Neutrophil (primary cell): ENCODE results near the gene ITPR1.

Experiments used
- H3K27ac ChIP-seq: fragments of 200-600 bp; sonication (generic); 2 replicates; pipeline ENCODE4 v1.5.1; 2016; ENCODE audit warnings: mild to moderate bottlenecking, moderate library complexity
- H3K27me3 ChIP-seq: fragments of 200-600 bp; sonication (generic); 2 replicates; pipeline ENCODE4 v1.6.0; 2016; ENCODE audit warnings: mild to moderate bottlenecking
- H3K36me3 ChIP-seq: fragments of 200-600 bp; sonication (generic); 2 replicates; pipeline ENCODE4 v1.5.1; 2017
- H3K4me1 ChIP-seq, 2 experiments: fragments of 200-600 bp in 1 of 2; sonication (generic) in 1 of 2; 1 replicate in 1 of 2; 2 replicates in 1 of 2; pipeline versions ENCODE4 v1.5.1 to v1.6.1; 2013 to 2016; ENCODE audit warnings: low read depth in 1 of 2, low read length in 1 of 2, mild to moderate bottlenecking in 1 of 2, moderate library complexity in 1 of 2; ENCODE audit not compliant: control insufficient read depth in 1 of 2, insufficient read depth in 1 of 2
- H3K4me3 ChIP-seq, 2 experiments: fragments of 200-600 bp in 1 of 2; sonication (generic) in 1 of 2; 1 replicate in 1 of 2; 2 replicates in 1 of 2; pipeline ENCODE4 v1.5.1; 2013 to 2016; ENCODE audit warnings: low read depth in 1 of 2, low read length in 1 of 2, mild to moderate bottlenecking in 1 of 2, moderate library complexity in 1 of 2
- H3K9me3 ChIP-seq: fragments of 200-600 bp; sonication (generic); 2 replicates; pipeline ENCODE4 v1.5.1; 2016
- CTCF ChIP-seq: fragments of 200-600 bp; sonication (generic); IDR thresholded peaks from 2 replicates; pipeline ENCODE4 v1.5.1; 2016; ENCODE audit warnings: antibody characterized with exemption

ITPR1 gene

GRCh38 chr3:4508048-4508981, 15.2 kb downstream of the ITPR1 start:
- Histone ChIP-seq H3K27ac (no peak overlapping the region), H3K4me1 (peaks cover 9 to 15% of the 10 kb centered on the region in 2 experiments), H3K4me3 (no peak overlapping the region), H3K9me3 (no peaks in the 10 kb centered on the region), H3K36me3 (no peaks in the 10 kb centered on the region), H3K27me3 (no peaks in the 10 kb centered on the region)
- no peak for TF ChIP-seq CTCF

- Histone ChIP-seq H3K9me3 (no peaks in the 10 kb centered on the region), H3K4me1 (peaks cover 9 to 15% of the 10 kb centered on the region in 2 experiments), H3K27ac (no peak overlapping the region), H3K36me3 (no peaks in the 10 kb centered on the region), H3K27me3 (no peaks in the 10 kb centered on the region), H3K4me3 (no peak overlapping the region)
- no peak for TF ChIP-seq CTCF
These were observed 15.9 kb downstream of the ITPR1 start for GRCh38 chr3:4509043-4509442.

GRCh38 chr3:4509983-4510755, 17.0 kb downstream of the ITPR1 start:
- H3K27me3 ChIP-seq = no peaks in the 10 kb centered on the region
- no peaks in the 10 kb centered on the region for H3K36me3 ChIP-seq
- no peak overlapping the region for H3K27ac ChIP-seq
- no peak for TF ChIP-seq CTCF
- no peaks in the 10 kb centered on the region for H3K9me3 ChIP-seq
- H3K4me1 ChIP-seq = peaks cover under 1 to 4% of the 10 kb centered on the region in 2 experiments
- H3K4me3 ChIP-seq = no peak overlapping the region

GRCh38 chr3:4511491-4512262, 18.5 kb downstream of the ITPR1 start:
- Histone ChIP-seq H3K9me3 (no peaks in the 10 kb centered on the region), H3K27me3 (no peaks in the 10 kb centered on the region), H3K4me3 (no peak overlapping the region), H3K27ac (no peak overlapping the region), H3K4me1 (no peaks in the 10 kb centered on the region), H3K36me3 (no peaks in the 10 kb centered on the region)
- TF ChIP-seq CTCF = no peak

GRCh38 chr3:4512895-4513616, 19.9 kb downstream of the ITPR1 start:
- Histone ChIP-seq H3K27ac (no peak overlapping the region), H3K4me1 (peaks cover 8 to 13% of the 10 kb centered on the region in 2 experiments), H3K4me3 (no peak overlapping the region), H3K36me3 (no peaks in the 10 kb centered on the region), H3K27me3 (no peaks in the 10 kb centered on the region), H3K9me3 (no peaks in the 10 kb centered on the region)
- no peak for TF ChIP-seq CTCF
